IPS-18c (cell line): Measurements from ENCODE around the gene AKAP9.
"Not testable (repeated sequence)": the region's sequence is repeated elsewhere in the genome, so short reads cannot be mapped to it uniquely, and the experiment has no call there.

Source experiments
- H3K4me3 ChIP-seq: 2 replicates; pipeline ENCODE4 v1.7.0; 2013; ENCODE audit warnings: low read depth, mild to moderate bottlenecking, low read length, moderate library complexity; ENCODE audit not compliant: insufficient read depth
- H3K9me3 ChIP-seq: one replicate; pipeline ENCODE4 v1.6.1; 2013; ENCODE audit warnings: mild to moderate bottlenecking, low read length, moderate library complexity; ENCODE audit not compliant: control insufficient read depth, insufficient read depth

AKAP9 gene

GRCh38 chr7:91940572-91941341 lies at the start of gene AKAP9:
Gene AKAP9, plus strand, starts transcription at chr7:91940862. Its CDS starts 238 bp downstream, at chr7:91941100.
- Histone ChIP-seq H3K9me3 (no peaks in the 10 kb centered on the region), H3K4me3 (peak within 1 kb of the TSS; percentile 97)

- Histone ChIP-seq H3K4me3 (no peak overlapping the region), H3K9me3 (peaks cover 9% of the 10 kb centered on the region)
Observed at GRCh38 chr7:91892099-91892705, 48.5 kb upstream of the AKAP9 start.

GRCh38 chr7:91892821-91893340 lies 47.8 kb upstream of the AKAP9 start:
- H3K4me3 ChIP-seq: no peak overlapping the region
- peaks cover 2% of the 10 kb centered on the region for H3K9me3 ChIP-seq

- not testable (repeated sequence) for H3K4me3 ChIP-seq, H3K9me3 ChIP-seq
Observed at GRCh38 chr7:91893699-91894098, 47.0 kb upstream of the AKAP9 start.

- no peaks in the 10 kb centered on the region for H3K9me3 ChIP-seq
- no peak overlapping the region for H3K4me3 ChIP-seq
Observed at GRCh38 chr7:91894781-91895480, 45.7 kb upstream of the AKAP9 start.

- no peaks in the 10 kb centered on the region for H3K9me3 ChIP-seq
- no peak overlapping the region for H3K4me3 ChIP-seq
Observed at GRCh38 chr7:91898240-91898992, 42.2 kb upstream of the AKAP9 start.

GRCh38 chr7:91899563-91899962 lies 41.1 kb upstream of the AKAP9 start:
- Histone ChIP-seq H3K9me3 (no peaks in the 10 kb centered on the region), H3K4me3 (no peak overlapping the region)

GRCh38 chr7:91910171-91910570 lies 30.5 kb upstream of the AKAP9 start:
- no peak overlapping the region for H3K4me3 ChIP-seq
- no peaks in the 10 kb centered on the region for H3K9me3 ChIP-seq

GRCh38 chr7:91911121-91911520 lies 29.5 kb upstream of the AKAP9 start:
- H3K4me3 ChIP-seq: no peak overlapping the region
- no peaks in the 10 kb centered on the region for H3K9me3 ChIP-seq

GRCh38 chr7:91912494-91912893 lies 28.2 kb upstream of the AKAP9 start:
- no peak overlapping the region for H3K4me3 ChIP-seq

GRCh38 chr7:91913612-91914011 lies 27.1 kb upstream of the AKAP9 start:
- H3K9me3 ChIP-seq: no peaks in the 10 kb centered on the region
- no peak overlapping the region for H3K4me3 ChIP-seq

More at GRCh38 chr7:91912494-91912893, 28.2 kb upstream of the AKAP9 start:
- no peaks in the 10 kb centered on the region for H3K9me3 ChIP-seq

GRCh38 chr7:91915401-91916050 lies 25.1 kb upstream of the AKAP9 start:
- Histone ChIP-seq H3K4me3 (no peak overlapping the region), H3K9me3 (no peaks in the 10 kb centered on the region)

GRCh38 chr7:91916051-91916440 lies 24.6 kb upstream of the AKAP9 start:
- no peaks in the 10 kb centered on the region for H3K9me3 ChIP-seq

GRCh38 chr7:91918356-91918755 lies 22.3 kb upstream of the AKAP9 start:
- H3K9me3 ChIP-seq: no peaks in the 10 kb centered on the region
- no peak overlapping the region for H3K4me3 ChIP-seq

More at GRCh38 chr7:91916051-91916440, 24.6 kb upstream of the AKAP9 start:
- H3K4me3 ChIP-seq: no peak overlapping the region

- no peaks in the 10 kb centered on the region for H3K9me3 ChIP-seq
- no peak overlapping the region for H3K4me3 ChIP-seq
Observed at GRCh38 chr7:91922857-91923256, 17.8 kb upstream of the AKAP9 start.

GRCh38 chr7:91927912-91928311 lies 12.8 kb upstream of the AKAP9 start:
- no peaks in the 10 kb centered on the region for H3K9me3 ChIP-seq
- H3K4me3 ChIP-seq: no peak overlapping the region

GRCh38 chr7:91929463-91929862 lies 11.2 kb upstream of the AKAP9 start:
- Histone ChIP-seq H3K4me3 (no peak overlapping the region), H3K9me3 (no peaks in the 10 kb centered on the region)
